GM18951 (cell line): ENCODE measurements around the gene VAMP7.

Experiments
- POLR2A ChIP-seq: IDR thresholded peaks from 4 replicates; pipeline ENCODE4 v1.6.1; 2011; ENCODE audit warnings: mild to moderate bottlenecking; ENCODE audit not compliant: insufficient read length, insufficient read depth; ENCODE audit errors: extremely low read depth
- in situ Hi-C: fragments of 300-500 bp; cut with MboI; formaldehyde crosslinking; loops from one replicate; pipeline ENCODE4 v1.12.0; 2022; ENCODE audit warnings: low sequenced_read_pairs, mixed read lengths, inconsistent platforms; ENCODE audit not compliant: unreplicated experiment

The VAMP7 gene

GRCh38 chrX:155988859-155989258 is 107.7 kb downstream of the VAMP7 start:
- in situ Hi-C loops, result no loop called here
- no peak for TF ChIP-seq POLR2A
